Inferior parietal cortex (tissue), 1 donor: Measurements from ENCODE around the gene ASGR1.
"Not testable (repeated sequence)": the region's sequence is repeated elsewhere in the genome, so short reads cannot be mapped to it uniquely, and the experiment has no call there.

Experiments used
- DNase-seq: peaks from one replicate; pipeline ENCODE4 v3.0.0-alpha.2; 2016; ENCODE audit errors: extremely low spot score

The ASGR1 gene

GRCh38 chr17:7159571-7159970, 19.6 kb downstream of the ASGR1 start:
- not testable (repeated sequence) for DNase-seq

GRCh38 chr17:7158424-7158823, 20.7 kb downstream of the ASGR1 start:
- DNase-seq = not testable (repeated sequence)

- no peak for DNase-seq
These were observed 22.7 kb downstream of the ASGR1 start for GRCh38 chr17:7156342-7156940.

GRCh38 chr17:7147772-7148171, 31.4 kb downstream of the ASGR1 start:
- DNase-seq = no peak

- DNase-seq = no peak
These were observed 33.1 kb downstream of the ASGR1 start for GRCh38 chr17:7146115-7146514.

- DNase-seq = no peak
These were observed 35.0 kb downstream of the ASGR1 start for GRCh38 chr17:7144213-7144612.

GRCh38 chr17:7141824-7142223, 37.3 kb downstream of the ASGR1 start:
- no peak for DNase-seq

- no peak for DNase-seq
These were observed 39.8 kb downstream of the ASGR1 start for GRCh38 chr17:7139400-7139799.

- DNase-seq = no peak
These were observed 40.3 kb downstream of the ASGR1 start for GRCh38 chr17:7138800-7139381.

- no peak for DNase-seq
These were observed 41.8 kb downstream of the ASGR1 start for GRCh38 chr17:7137171-7137943.

- DNase-seq = peak; percentile 83
These were observed 42.8 kb downstream of the ASGR1 start for GRCh38 chr17:7136266-7136877.

GRCh38 chr17:7133916-7134315, 45.3 kb downstream of the ASGR1 start:
- no peak for DNase-seq

GRCh38 chr17:7133424-7133823, 45.7 kb downstream of the ASGR1 start:
- no peak for DNase-seq

GRCh38 chr17:7132511-7133094, 46.6 kb downstream of the ASGR1 start:
- DNase-seq = no peak

- DNase-seq = no peak
These were observed 47.8 kb downstream of the ASGR1 start for GRCh38 chr17:7131423-7131791.

- no peak for DNase-seq
These were observed 48.3 kb downstream of the ASGR1 start for GRCh38 chr17:7130621-7131422.

- DNase-seq = no peak
These were observed 49.9 kb downstream of the ASGR1 start for GRCh38 chr17:7129311-7129710.

GRCh38 chr17:7128160-7128559, 51.0 kb downstream of the ASGR1 start:
- DNase-seq = no peak

GRCh38 chr17:7127501-7127900, 51.7 kb downstream of the ASGR1 start:
- DNase-seq = not testable (repeated sequence)

- not testable (repeated sequence) for DNase-seq
These were observed 52.8 kb downstream of the ASGR1 start for GRCh38 chr17:7126386-7126785.

GRCh38 chr17:7124923-7125322, 54.2 kb downstream of the ASGR1 start:
- DNase-seq = no peak
